HCT116 (cell line): ENCODE data around the gene DPYD. TPM values are rescaled to one million over a fixed set of nuclear protein-coding genes. Genes with fewer than 3 reads are reported as not detected.

Experiments used
- ATAC-seq: fragments of 200-7000 bp; cut with Tn5 transposase; 2 replicates; pipeline ENCODE4 v1.9.1; 2020; ENCODE audit warnings: mild to moderate bottlenecking, moderate library complexity
- BruUV-seq: library from RNA; stranded (reverse); fragments of 400-500 nt; replicated peaks from 2 replicates; lab custom pipeline; 2021; lab: Mats Ljungman, UMichigan
- CTCF ChIA-PET: fragments of 300-600 bp; sonication (Branson Sonifier 250); formaldehyde crosslinking; loops from one replicate; lab custom pipeline; 2021; ENCODE audit warnings: antibody characterized with exemption; lab: Charles Lee
- POLR2A ChIA-PET: fragments of 300-600, 350-600 bp; sonication (Branson Sonifier 250); formaldehyde crosslinking; loops from one replicate; lab custom pipeline; 2021; ENCODE audit warnings: antibody characterized with exemption; lab: Charles Lee
- RAD21 ChIA-PET, 2 experiments: fragments of 300-600 bp; sonication (Branson Sonifier 250); formaldehyde crosslinking; loops; one replicate each; lab custom pipeline; 2023; ENCODE audit warnings: low total read pairs in 2 of 2; ENCODE audit not compliant: uncharacterized antibody in 2 of 2, unreplicated experiment in 2 of 2, low non-redundant PET in 1 of 2; lab: Charles Lee
- DNase-seq: peaks from one replicate; pipeline ENCODE4 v3.0.0-alpha.2; 2010; ENCODE audit warnings: low read depth, low spot score
- H2AFZ ChIP-seq: fragments of 200-600 bp; shearing (Covaris generic), sonication (generic); 2 replicates; pipeline ENCODE4 v1.6.1; 2017; ENCODE audit warnings: low read depth, mixed run types, mixed read lengths, antibody characterized with exemption, low read length; ENCODE audit not compliant: poor library complexity, severe bottlenecking
- H3K27ac ChIP-seq: 2 replicates; pipeline ENCODE4 v1.5.1; 2012; ENCODE audit warnings: low read depth, low read length
- H3K27me3 ChIP-seq: fragments of 200-600 bp; sonication (generic); 2 replicates; pipeline ENCODE4 v1.6.1; 2016; ENCODE audit warnings: mixed run types, low read length, mixed read lengths; ENCODE audit not compliant: insufficient read depth
- H3K36me3 ChIP-seq, 2 experiments: fragments of 200-500 bp in 1 of 2; fragments of 200-600 bp in 1 of 2; sonication (Bioruptor generic) in 1 of 2; sonication (generic) in 1 of 2; 2 replicates each; pipeline versions ENCODE4 v1.5.1 to v1.6.1; 2014 to 2016; ENCODE audit warnings: low read length in 2 of 2, inconsistent platforms in 1 of 2, mixed read lengths in 1 of 2, mixed run types in 1 of 2; ENCODE audit not compliant: insufficient read depth in 2 of 2, control insufficient read depth in 1 of 2
- H3K4me1 ChIP-seq, 2 experiments: fragments of 200-600 bp in 1 of 2; sonication (generic) in 1 of 2; 2 replicates each; pipeline versions ENCODE4 v1.5.1 to v1.6.1; 2012 to 2017; ENCODE audit warnings: low read length in 2 of 2, inconsistent platforms in 1 of 2, mild to moderate bottlenecking in 1 of 2, mixed read lengths in 1 of 2, mixed run types in 1 of 2, moderate library complexity in 1 of 2; ENCODE audit not compliant: insufficient read depth in 2 of 2, control insufficient read depth in 1 of 2
- H3K4me2 ChIP-seq: fragments of 200-600 bp; sonication (generic); 2 replicates; pipeline ENCODE4 v1.6.1; 2017; ENCODE audit warnings: mixed run types, low read length, mixed read lengths
- H3K4me3 ChIP-seq, 2 experiments: fragments of 200-600 bp in 1 of 2; sonication (generic) in 1 of 2; replicated peaks in 1 of 2; 2 replicates each; pipeline ENCODE4 v1.5.1; 2011 to 2016; ENCODE audit warnings: low read length in 2 of 2, control low read depth in 1 of 2, low read depth in 1 of 2, mild to moderate bottlenecking in 1 of 2, mixed read lengths in 1 of 2, mixed run types in 1 of 2
- H3K79me2 ChIP-seq: fragments of 200-600 bp; sonication (generic); 2 replicates; pipeline ENCODE4 v1.6.1; 2017; ENCODE audit warnings: mild to moderate bottlenecking, mixed run types, low read length, moderate library complexity, mixed read lengths; ENCODE audit not compliant: insufficient read depth
- H3K9ac ChIP-seq: fragments of 200-600 bp; sonication (generic); 2 replicates; pipeline ENCODE4 v1.6.1; 2016; ENCODE audit warnings: low read length, mixed read lengths
- H3K9me2 ChIP-seq: fragments of 200-600 bp; sonication (generic), shearing (Covaris generic); 2 replicates; pipeline ENCODE4 v1.6.1; 2017; ENCODE audit warnings: mixed run types, mild to moderate bottlenecking, moderate library complexity; ENCODE audit not compliant: insufficient read depth
- H3K9me3 ChIP-seq, 2 experiments: fragments of 200-500 bp in 1 of 2; fragments of 200-600 bp in 1 of 2; sonication (Bioruptor generic) in 1 of 2; sonication (generic) in 1 of 2; 2 replicates each; pipeline ENCODE4 v1.6.1; 2014 to 2017; ENCODE audit warnings: low read length in 2 of 2, mixed read lengths in 2 of 2, inconsistent platforms in 1 of 2, low read depth in 1 of 2, mild to moderate bottlenecking in 1 of 2, mixed run types in 1 of 2, moderate library complexity in 1 of 2; ENCODE audit not compliant: control insufficient read depth in 1 of 2, insufficient read depth in 1 of 2
- H4K20me1 ChIP-seq: fragments of 200-600 bp; sonication (generic), shearing (Covaris generic); 2 replicates; pipeline ENCODE4 v1.6.1; 2017; ENCODE audit warnings: mixed run types, mild to moderate bottlenecking, moderate library complexity; ENCODE audit not compliant: insufficient read depth
- ATF3 ChIP-seq: IDR thresholded peaks from 2 replicates; pipeline ENCODE4 v1.6.1; 2012
- CBX3 ChIP-seq: IDR thresholded peaks from 2 replicates; pipeline ENCODE4 v1.6.1; 2012; ENCODE audit warnings: low read depth
- CEBPB ChIP-seq: IDR thresholded peaks from 2 replicates; pipeline ENCODE4 v1.6.1; 2012; ENCODE audit warnings: low read depth
- EZH2phosphoT487 ChIP-seq: fragments of 200-600 bp; IDR thresholded peaks from 2 replicates; pipeline ENCODE4 v1.6.1; 2018; ENCODE audit warnings: antibody characterized with exemption, borderline replicate concordance
- FOSL1 ChIP-seq: IDR thresholded peaks from 2 replicates; pipeline ENCODE4 v1.6.1; 2012; ENCODE audit warnings: low read depth
- JUND ChIP-seq: IDR thresholded peaks from 2 replicates; pipeline ENCODE4 v1.6.1; 2012
- MAX ChIP-seq: IDR thresholded peaks from 2 replicates; pipeline ENCODE4 v1.6.1; 2012
- POLR2A ChIP-seq: IDR thresholded peaks from 2 replicates; pipeline ENCODE4 v1.7.0; 2011; ENCODE audit warnings: borderline replicate concordance; ENCODE audit not compliant: insufficient read depth, insufficient read length; ENCODE audit errors: extremely low read depth
- RAD21 ChIP-seq: IDR thresholded peaks from 2 replicates; pipeline ENCODE4 v1.6.1; 2012; ENCODE audit warnings: low read depth, mild to moderate bottlenecking
- REST ChIP-seq: IDR thresholded peaks from 2 replicates; pipeline ENCODE4 v1.6.1; 2012; ENCODE audit warnings: low read depth
- SIN3A ChIP-seq: IDR thresholded peaks from 2 replicates; pipeline ENCODE4 v1.6.1; 2012; ENCODE audit warnings: low read depth
- SP1 ChIP-seq: IDR thresholded peaks from 2 replicates; pipeline ENCODE4 v1.6.1; 2012; ENCODE audit warnings: low read depth
- SRF ChIP-seq: IDR thresholded peaks from 2 replicates; pipeline ENCODE4 v1.6.1; 2012; ENCODE audit warnings: low read depth
- YY1 ChIP-seq: IDR thresholded peaks from 2 replicates; pipeline ENCODE4 v1.6.1; 2011; ENCODE audit warnings: low read length, low read depth, moderate library complexity, mild to moderate bottlenecking; ENCODE audit not compliant: insufficient replicate concordance; ENCODE audit errors: extremely low read depth
- ZFX ChIP-seq: fragments of 450-650 bp; IDR thresholded peaks from 2 replicates; pipeline ENCODE4 v1.6.1; 2017
- ZNF274 ChIP-seq: fragments of 200-500 bp; sonication (Bioruptor generic); IDR thresholded peaks from 2 replicates; pipeline ENCODE4 v1.6.1; 2014; ENCODE audit warnings: mild to moderate bottlenecking, low read depth, low read length, inconsistent platforms
- intact Hi-C: fragments of 100-400 bp; cut with micrococcal nuclease; formaldehyde crosslinking; loops from 2 replicates; pipeline ENCODE4 v1.10.0; 2022
- total RNA-seq: library from RNA; stranded (reverse); gene quantifications from one replicate; pipeline ENCODE4 v1.2.1, GENCODE V29; 2021; ENCODE audit not compliant: unreplicated experiment

DPYD gene
- total RNA-seq, 1 experiment from 2014 or later: 1.7 TPM

GRCh38 chr1:97174039-97174704 is 746.7 kb downstream of the DPYD start:
- H3K9ac ChIP-seq: no peak overlapping the region
- H3K9me3 ChIP-seq: no peaks in the 10 kb centered on the region
- no peak for DNase-seq
- H4K20me1 ChIP-seq: no peaks in the 10 kb centered on the region
- CTCF ChIA-PET: no interaction called here
- POLR2A ChIA-PET: no interaction called here
- H3K79me2 ChIP-seq: no peaks in the 10 kb centered on the region
- no peaks in the 10 kb centered on the region for H3K27me3 ChIP-seq
- H3K4me3 ChIP-seq: no peak overlapping the region
- no peak overlapping the region for H3K27ac ChIP-seq
- no peak for TF ChIP-seq EZH2phosphoT487
- TF ChIP-seq YY1: no peak
- no peak for TF ChIP-seq MAX
- no peak for TF ChIP-seq SRF
- no peak for TF ChIP-seq POLR2A
- no peak for TF ChIP-seq ZFX
- no peak for TF ChIP-seq FOSL1
- TF ChIP-seq ZNF274: no peak
- no peak for TF ChIP-seq ATF3
- TF ChIP-seq, all 23 proteins: peak for 0
- H3K9me2 ChIP-seq: no peaks in the 10 kb centered on the region
- H2AFZ ChIP-seq: no peak overlapping the region
- H3K36me3 ChIP-seq: no peaks in the 10 kb centered on the region
- RAD21 ChIA-PET: no interaction called here
- no peak for ATAC-seq
- no peaks in the 10 kb centered on the region for H3K4me1 ChIP-seq
- no TSS peak for BruUV-seq
- intact Hi-C loops: no loop called here
- no peak overlapping the region for H3K4me2 ChIP-seq

- Histone ChIP-seq H3K36me3 (no peaks in the 10 kb centered on the region), H3K9me2 (no peaks in the 10 kb centered on the region), H3K9ac (no peak overlapping the region), H2AFZ (no peak overlapping the region), H3K27me3 (no peaks in the 10 kb centered on the region), H3K9me3 (no peaks in the 10 kb centered on the region), H3K79me2 (no peaks in the 10 kb centered on the region), H3K4me1 (no peaks in the 10 kb centered on the region), H4K20me1 (no peaks in the 10 kb centered on the region), H3K27ac (no peak overlapping the region), H3K4me2 (no peak overlapping the region), H3K4me3 (no peak overlapping the region)
- no TSS peak for BruUV-seq
- ChIA-PET CTCF (no interaction called here), POLR2A (no interaction called here), RAD21 (no interaction called here)
- ATAC-seq (no peak), DNase-seq (no peak)
- intact Hi-C loops: no loop called here
- TF ChIP-seq RAD21 (no peak), ATF3 (no peak), SIN3A (no peak), REST (no peak), SP1 (no peak), EZH2phosphoT487 (no peak), JUND (no peak), FOSL1 (no peak), ZFX (no peak), CEBPB (no peak), CBX3 (no peak)
Observed at GRCh38 chr1:97170300-97170699, 750.5 kb downstream of the DPYD start.
